ENCODE results near the gene STK17B.

Gene STK17B

GRCh38 chr2:196153480-196153879, 17.9 kb downstream of the STK17B start:
- DNase-seq: no peak

- DNase-seq: no peak
Observed at GRCh38 chr2:196149948-196150347, 21.4 kb downstream of the STK17B start.

- DNase-seq: no peak
Observed at GRCh38 chr2:196148736-196149135, 22.6 kb downstream of the STK17B start.

- DNase-seq: no peak
Observed at GRCh38 chr2:196145256-196145655, 26.1 kb downstream of the STK17B start.

- no peak for DNase-seq
Observed at GRCh38 chr2:196144513-196145126, 26.8 kb downstream of the STK17B start.

GRCh38 chr2:196143730-196144131, 27.6 kb downstream of the STK17B start:
- no peak for DNase-seq

GRCh38 chr2:196142825-196143224, 28.6 kb downstream of the STK17B start:
- DNase-seq: no peak

GRCh38 chr2:196140213-196140612, 31.2 kb downstream of the STK17B start:
- DNase-seq: no peak

GRCh38 chr2:196137271-196137670, 34.1 kb downstream of the STK17B start:
- no peak for DNase-seq

GRCh38 chr2:196136151-196136550, 35.2 kb downstream of the STK17B start:
- DNase-seq: no peak

- DNase-seq: peak; percentile 6
Observed at GRCh38 chr2:196131949-196132925, 39.1 kb downstream of the STK17B start.

- DNase-seq: no peak
Observed at GRCh38 chr2:196131384-196131937, 39.9 kb downstream of the STK17B start.

GRCh38 chr2:196130039-196130825, 41.1 kb downstream of the STK17B start:
- no peak for DNase-seq

- no peak for DNase-seq
Observed at GRCh38 chr2:196128749-196129148, 42.6 kb downstream of the STK17B start.

GRCh38 chr2:196125596-196125995, 45.8 kb downstream of the STK17B start:
- DNase-seq: no peak

- DNase-seq: no peak
Observed at GRCh38 chr2:196123679-196124373, 47.6 kb downstream of the STK17B start.

- no peak for DNase-seq
Observed at GRCh38 chr2:196119926-196120325, 51.5 kb downstream of the STK17B start.

- DNase-seq: no peak
Observed at GRCh38 chr2:196117214-196117705, 54.1 kb downstream of the STK17B start.

- no peak for DNase-seq
Observed at GRCh38 chr2:196113061-196113974, 58.1 kb downstream of the STK17B start.

- no peak for DNase-seq
Observed at GRCh38 chr2:196112418-196113034, 58.9 kb downstream of the STK17B start.

GRCh38 chr2:196108604-196109003, 62.8 kb downstream of the STK17B start:
- DNase-seq: no peak

All from NCI-H510A (cell line).